BE2C (cell line): ENCODE measurements around the gene DOCK11. TPM values are rescaled to one million over a fixed set of nuclear protein-coding genes. Genes with fewer than 3 reads are reported as not detected.
A peak's percentile ranks its signal among the peaks of the same experiment; 100 is the strongest.
"Not testable (repeated sequence)": the region's sequence is repeated elsewhere in the genome, so short reads cannot be mapped to it uniquely, and the experiment has no call there.

ENCODE experiments used
- DNase-seq: peaks from one replicate; pipeline ENCODE4 v3.0.0-alpha.2; 2020
- H3K27me3 ChIP-seq: fragments of 250-450 bp; sonication (Bioruptor Pico); 2 replicates; pipeline ENCODE4 v1.5.1; 2020; ENCODE audit warnings: mild to moderate bottlenecking
- H3K36me3 ChIP-seq: fragments of 250-450 bp; sonication (Bioruptor Pico); 2 replicates; pipeline ENCODE4 v1.5.1; 2020; ENCODE audit warnings: mild to moderate bottlenecking
- H3K4me1 ChIP-seq: fragments of 250-450 bp; sonication (Bioruptor Pico); 2 replicates; pipeline ENCODE4 v1.5.1; 2020
- H3K4me3 ChIP-seq: 2 replicates; pipeline ENCODE4 v1.5.1; 2011; ENCODE audit warnings: low read depth, low read length
- H3K9me3 ChIP-seq: fragments of 250-450 bp; sonication (Bioruptor Pico); 2 replicates; pipeline ENCODE4 v1.5.1; 2020
- polyA plus RNA-seq: library from polyadenylated mRNA; unstranded; fragments of >200 nt; gene quantifications from one replicate; pipeline ENCODE4 v1.2.1, GENCODE V29; 2012; ENCODE audit warnings: low read depth, missing spikeins; ENCODE audit not compliant: insufficient read length, insufficient read depth
- TF ChIP-seq, protein P1 (sequence below): IDR thresholded peaks from 2 replicates; pipeline ENCODE4 v1.5.1; 2012; ENCODE audit warnings: mild to moderate bottlenecking, low read depth, low read length

DOCK11 gene
- polyA plus RNA-seq = 12.8 TPM

DNA sequence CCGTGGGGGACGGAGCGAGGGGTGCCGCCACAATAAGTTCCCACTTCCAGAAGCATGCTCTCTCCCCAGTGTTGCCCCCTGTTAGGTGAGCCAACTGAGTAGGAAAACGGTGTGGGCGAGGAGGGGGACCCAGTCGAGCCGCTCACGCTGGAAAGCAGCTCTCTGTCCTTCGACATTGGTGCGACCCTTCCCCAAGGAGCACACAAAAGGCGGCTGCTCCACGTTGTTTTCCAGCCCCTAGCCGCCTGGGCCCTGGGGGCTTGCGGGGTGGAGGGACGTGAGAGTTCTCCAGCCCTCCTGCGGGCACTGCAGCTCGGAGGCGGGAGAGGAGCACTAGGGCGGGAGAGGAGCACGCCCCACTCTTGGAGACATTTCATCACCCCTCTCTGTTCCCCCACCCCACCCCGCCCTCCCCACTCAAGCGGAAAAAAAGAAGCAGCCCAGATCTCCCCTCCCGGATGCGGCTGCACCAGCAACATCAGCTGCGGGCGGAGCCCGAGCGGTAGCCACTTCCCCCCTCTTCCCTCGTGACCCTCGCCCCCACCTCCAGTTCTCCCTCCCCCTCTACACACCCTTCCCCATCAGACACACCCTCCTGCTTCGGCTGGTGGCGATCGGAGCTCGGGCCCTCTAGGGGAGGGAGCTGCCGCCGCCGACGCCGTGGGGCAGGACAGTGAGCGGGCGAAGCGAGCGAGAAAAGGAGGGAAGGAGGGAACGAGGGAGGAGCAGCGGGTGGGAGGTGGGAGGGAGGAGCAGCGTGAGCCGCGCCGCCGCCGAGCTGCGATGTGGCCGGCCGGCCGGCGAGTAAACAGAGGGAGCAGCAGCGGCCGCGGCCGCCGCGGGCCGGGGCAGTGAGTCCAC lies at the start of gene DOCK11:
Gene DOCK11, plus strand, starts transcription at position 755 of the 861 bp plus-strand sequence. CDS start 157 bp downstream, outside the sequence.
- TF ChIP-seq, protein P1, sequence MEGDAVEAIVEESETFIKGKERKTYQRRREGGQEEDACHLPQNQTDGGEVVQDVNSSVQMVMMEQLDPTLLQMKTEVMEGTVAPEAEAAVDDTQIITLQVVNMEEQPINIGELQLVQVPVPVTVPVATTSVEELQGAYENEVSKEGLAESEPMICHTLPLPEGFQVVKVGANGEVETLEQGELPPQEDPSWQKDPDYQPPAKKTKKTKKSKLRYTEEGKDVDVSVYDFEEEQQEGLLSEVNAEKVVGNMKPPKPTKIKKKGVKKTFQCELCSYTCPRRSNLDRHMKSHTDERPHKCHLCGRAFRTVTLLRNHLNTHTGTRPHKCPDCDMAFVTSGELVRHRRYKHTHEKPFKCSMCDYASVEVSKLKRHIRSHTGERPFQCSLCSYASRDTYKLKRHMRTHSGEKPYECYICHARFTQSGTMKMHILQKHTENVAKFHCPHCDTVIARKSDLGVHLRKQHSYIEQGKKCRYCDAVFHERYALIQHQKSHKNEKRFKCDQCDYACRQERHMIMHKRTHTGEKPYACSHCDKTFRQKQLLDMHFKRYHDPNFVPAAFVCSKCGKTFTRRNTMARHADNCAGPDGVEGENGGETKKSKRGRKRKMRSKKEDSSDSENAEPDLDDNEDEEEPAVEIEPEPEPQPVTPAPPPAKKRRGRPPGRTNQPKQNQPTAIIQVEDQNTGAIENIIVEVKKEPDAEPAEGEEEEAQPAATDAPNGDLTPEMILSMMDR = no peak
- Histone ChIP-seq H3K27me3 (no peaks in the 10 kb centered on the region), H3K36me3 (no peaks in the 10 kb centered on the region), H3K4me1 (no peaks in the 10 kb centered on the region), H3K9me3 (no peaks in the 10 kb centered on the region), H3K4me3 (peak within 1 kb of the TSS; percentile 69)
- DNase-seq = peak; percentile 78

DNA sequence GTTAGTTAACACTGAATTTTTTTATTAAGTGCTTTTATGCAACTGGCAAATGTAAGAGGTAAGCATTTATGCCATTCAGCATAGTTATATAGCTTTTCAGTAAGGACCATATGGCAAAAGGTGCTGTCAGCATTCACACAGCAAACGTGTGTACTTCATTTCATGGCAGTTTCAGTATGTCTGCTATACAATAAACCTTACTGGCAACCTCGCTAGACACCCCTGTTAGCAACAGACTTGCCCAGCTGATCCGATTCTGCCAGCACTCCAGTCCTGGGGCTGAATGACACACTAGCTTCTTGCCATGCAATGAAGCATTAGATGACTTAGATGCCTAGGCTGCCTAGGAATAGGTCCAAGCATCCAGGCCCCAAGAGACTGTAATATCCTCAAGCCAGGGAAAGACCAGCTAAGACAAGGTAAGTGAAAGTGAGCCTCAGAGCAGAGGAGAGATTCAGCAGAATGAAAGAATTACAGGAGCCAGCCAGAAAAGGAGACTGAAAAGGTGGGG lies 47.3 kb upstream of the DOCK11 start:
- Histone ChIP-seq H3K4me1 (no peaks in the 10 kb centered on the region), H3K36me3 (no peaks in the 10 kb centered on the region), H3K4me3 (no peak overlapping the region), H3K9me3 (no peaks in the 10 kb centered on the region), H3K27me3 (no peaks in the 10 kb centered on the region)
- TF ChIP-seq, protein P1 = no peak
- no peak for DNase-seq

DNA sequence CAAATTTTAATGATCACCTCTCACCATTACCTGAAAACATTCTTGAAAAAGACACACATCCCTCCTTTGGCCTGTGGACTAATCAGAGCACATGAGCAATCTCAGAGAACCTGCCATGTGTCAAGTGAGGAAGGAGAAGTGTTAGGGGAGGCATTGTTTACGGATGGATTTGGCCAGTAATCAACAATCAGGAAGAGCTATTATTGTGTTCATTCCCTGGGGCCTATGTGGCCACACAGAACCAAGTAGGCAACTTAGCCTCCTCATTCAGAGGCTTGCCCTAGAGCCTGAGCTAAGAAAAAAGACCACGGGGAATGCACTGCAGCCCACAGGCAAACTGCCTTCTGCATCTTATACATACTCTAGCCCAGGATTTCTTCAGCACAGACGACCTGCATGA lies 40.6 kb upstream of the DOCK11 start:
- no peak overlapping the region for H3K4me3 ChIP-seq

DNA sequence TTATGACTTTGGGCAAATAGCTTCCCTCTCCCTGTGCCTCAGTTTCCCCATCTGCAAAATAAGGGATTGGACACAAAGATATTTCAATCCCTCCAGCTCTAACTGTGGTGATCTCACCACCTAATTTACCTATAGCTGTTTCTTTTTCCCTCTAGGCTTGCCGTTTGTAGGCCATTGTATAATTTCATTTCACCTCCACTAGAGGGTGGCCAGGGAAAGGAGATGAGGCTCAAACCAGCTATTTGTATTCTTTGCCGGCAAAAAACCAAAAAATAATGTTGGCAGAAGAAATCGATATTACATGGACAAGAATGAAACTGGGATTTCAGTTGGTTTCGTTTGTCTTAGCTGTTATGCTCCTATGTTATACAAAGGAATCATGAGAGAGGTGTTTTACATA lies 36.1 kb upstream of the DOCK11 start:
- Histone ChIP-seq H3K27me3 (no peaks in the 10 kb centered on the region), H3K4me3 (no peak overlapping the region), H3K9me3 (no peaks in the 10 kb centered on the region), H3K36me3 (no peaks in the 10 kb centered on the region), H3K4me1 (no peaks in the 10 kb centered on the region)
- TF ChIP-seq, protein P1 = peak; percentile 67
- peak; percentile 12 for DNase-seq

More for the DNA sequence above, 40.6 kb upstream of the DOCK11 start:
- no peaks in the 10 kb centered on the region for H3K27me3 ChIP-seq
- TF ChIP-seq, protein P1 = no peak
- H3K36me3 ChIP-seq = no peaks in the 10 kb centered on the region
- no peaks in the 10 kb centered on the region for H3K4me1 ChIP-seq
- no peaks in the 10 kb centered on the region for H3K9me3 ChIP-seq
- no peak for DNase-seq

DNA sequence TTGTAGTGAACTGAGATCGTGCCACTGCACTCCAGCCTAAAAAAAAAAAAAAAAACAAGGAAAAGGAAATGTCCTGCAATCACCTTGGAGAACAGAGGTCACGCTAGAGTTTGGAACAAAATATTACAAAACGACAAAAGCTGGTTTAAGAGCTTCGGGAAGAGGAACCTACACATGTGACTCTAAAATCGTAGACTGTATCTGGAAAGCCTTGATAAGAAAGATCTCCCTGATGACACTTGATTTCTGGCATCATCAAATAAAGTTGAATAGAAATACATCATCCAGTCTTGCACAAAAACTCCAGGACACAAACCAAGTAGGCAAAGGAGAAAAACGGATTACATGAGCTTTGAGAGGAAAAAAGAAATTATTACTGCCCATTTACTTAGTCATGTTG lies 31.1 kb upstream of the DOCK11 start:
- Histone ChIP-seq H3K36me3 (no peaks in the 10 kb centered on the region), H3K4me3 (no peak overlapping the region), H3K4me1 (no peaks in the 10 kb centered on the region), H3K27me3 (no peaks in the 10 kb centered on the region), H3K9me3 (no peaks in the 10 kb centered on the region)
- TF ChIP-seq, protein P1 = no peak
- no peak for DNase-seq

DNA sequence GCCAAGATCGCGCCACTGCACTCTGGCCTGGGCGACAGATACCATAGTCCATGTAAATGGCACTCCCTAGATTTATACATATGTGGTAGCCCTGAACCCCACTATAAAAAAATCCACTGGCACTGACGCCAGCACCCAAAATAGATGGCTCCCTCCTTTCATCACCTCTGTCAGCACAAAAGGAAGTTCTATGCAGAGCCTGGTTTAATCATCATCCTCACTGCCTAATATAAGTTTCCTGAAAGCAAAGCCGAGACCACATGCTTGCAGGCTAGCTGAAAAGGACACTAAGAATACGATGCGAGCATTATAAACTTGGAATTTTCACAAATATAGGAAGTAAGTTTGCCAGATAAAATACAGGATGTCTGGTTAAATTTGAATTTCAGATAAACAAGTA lies 27.5 kb upstream of the DOCK11 start:
- no peak overlapping the region for H3K4me3 ChIP-seq
- TF ChIP-seq, protein P1 = no peak
- H3K36me3 ChIP-seq = no peaks in the 10 kb centered on the region
- no peaks in the 10 kb centered on the region for H3K27me3 ChIP-seq
- DNase-seq = no peak
- no peaks in the 10 kb centered on the region for H3K4me1 ChIP-seq
- no peaks in the 10 kb centered on the region for H3K9me3 ChIP-seq

DNA sequence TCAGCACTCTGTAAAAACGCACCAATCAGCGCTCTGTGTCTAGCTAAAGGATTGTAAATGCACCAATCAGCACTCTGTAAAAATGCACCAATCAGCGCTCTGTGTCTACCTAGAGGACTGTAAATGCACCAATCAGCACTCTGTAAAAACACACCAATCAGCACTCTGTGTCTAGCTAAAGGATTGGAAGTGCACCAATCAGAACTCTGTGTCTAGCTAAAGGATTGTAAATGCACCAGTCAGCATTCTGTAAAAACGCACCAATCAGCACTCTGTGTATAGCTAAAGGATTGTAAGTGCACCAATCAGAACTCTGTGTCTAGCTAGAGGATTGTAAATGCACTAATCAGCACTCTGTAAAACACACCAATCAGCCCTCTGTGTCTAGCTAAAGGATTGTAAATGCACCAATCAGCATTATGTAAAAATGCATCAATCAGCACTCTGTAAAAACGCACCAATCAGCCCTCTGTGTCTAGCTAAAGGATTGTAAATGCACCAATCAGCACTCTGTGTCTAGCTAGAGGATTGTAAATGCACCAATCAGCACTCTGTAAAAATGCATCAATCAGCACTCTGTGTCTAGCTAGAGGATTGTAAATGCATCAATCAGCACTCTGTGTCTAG lies 24.8 kb upstream of the DOCK11 start:
- not testable (repeated sequence) for H3K4me3 ChIP-seq, H3K36me3 ChIP-seq, H3K4me1 ChIP-seq, H3K9me3 ChIP-seq, DNase-seq, H3K27me3 ChIP-seq
